GM18907 (cell line): ENCODE data around the gene HELT.
A peak's percentile ranks its signal among the peaks of the same experiment; 100 is the strongest.

Experiments
- ATAC-seq: cut with Tn5 transposase; IDR thresholded peaks from one replicate; pipeline ENCODE4 v1.9.1; 2021; ENCODE audit warnings: mild to moderate bottlenecking, moderate library complexity; ENCODE audit not compliant: unreplicated experiment

The HELT gene

GRCh38 chr4:185003596-185004351 lies 14.5 kb upstream of the HELT start:
- no peak for ATAC-seq

GRCh38 chr4:185004562-185005218 lies 13.6 kb upstream of the HELT start:
- peak; percentile 46 for ATAC-seq

DNA sequence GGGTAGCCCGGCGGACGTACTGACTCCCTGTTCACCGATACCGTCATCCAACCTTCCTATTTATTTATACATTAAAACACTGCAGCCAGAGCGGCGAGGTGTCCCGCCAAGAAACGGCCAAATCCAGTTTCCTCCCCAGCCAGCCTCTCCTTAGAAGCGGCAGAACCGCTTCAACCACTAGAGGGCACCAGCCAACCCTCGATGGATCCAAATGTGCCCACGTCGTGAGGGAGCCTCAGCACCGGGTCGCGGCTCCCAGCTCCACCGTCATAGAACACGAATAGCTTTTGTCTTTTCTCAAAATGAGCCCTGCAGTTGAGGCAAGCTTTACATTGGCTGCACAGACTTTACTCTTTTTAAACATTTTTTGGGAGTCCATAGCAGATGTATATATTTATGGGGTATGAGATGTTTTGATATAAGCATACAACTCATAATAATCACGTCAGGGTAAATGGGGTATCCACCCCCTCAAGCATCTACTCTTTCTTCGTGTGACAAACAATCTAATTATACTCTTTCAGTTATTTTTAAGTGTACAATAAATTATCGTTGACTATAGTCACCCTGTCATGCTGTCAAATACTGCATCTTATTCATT lies 13.0 kb upstream of the HELT start:
- ATAC-seq: peak; percentile 89

DNA sequence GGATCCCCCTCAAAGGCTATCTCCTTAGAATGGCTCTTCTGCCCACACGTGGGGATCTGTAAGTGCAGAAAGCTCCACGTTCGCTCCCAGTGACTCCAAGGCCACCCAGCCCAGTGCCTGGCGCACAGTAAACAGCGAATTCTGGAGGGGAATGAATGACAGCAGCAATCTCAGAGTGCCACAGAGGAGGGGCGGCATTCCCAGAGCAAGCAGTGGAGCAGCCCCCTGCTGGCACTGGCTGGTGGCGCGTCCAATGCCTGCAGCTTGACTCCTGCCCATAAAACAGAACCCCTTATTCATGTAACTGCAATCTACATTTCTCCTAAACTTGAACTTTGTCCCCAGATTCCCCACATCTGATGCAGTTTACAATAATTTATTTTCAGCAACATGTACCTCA lies 6.9 kb upstream of the HELT start:
- no peak for ATAC-seq

DNA sequence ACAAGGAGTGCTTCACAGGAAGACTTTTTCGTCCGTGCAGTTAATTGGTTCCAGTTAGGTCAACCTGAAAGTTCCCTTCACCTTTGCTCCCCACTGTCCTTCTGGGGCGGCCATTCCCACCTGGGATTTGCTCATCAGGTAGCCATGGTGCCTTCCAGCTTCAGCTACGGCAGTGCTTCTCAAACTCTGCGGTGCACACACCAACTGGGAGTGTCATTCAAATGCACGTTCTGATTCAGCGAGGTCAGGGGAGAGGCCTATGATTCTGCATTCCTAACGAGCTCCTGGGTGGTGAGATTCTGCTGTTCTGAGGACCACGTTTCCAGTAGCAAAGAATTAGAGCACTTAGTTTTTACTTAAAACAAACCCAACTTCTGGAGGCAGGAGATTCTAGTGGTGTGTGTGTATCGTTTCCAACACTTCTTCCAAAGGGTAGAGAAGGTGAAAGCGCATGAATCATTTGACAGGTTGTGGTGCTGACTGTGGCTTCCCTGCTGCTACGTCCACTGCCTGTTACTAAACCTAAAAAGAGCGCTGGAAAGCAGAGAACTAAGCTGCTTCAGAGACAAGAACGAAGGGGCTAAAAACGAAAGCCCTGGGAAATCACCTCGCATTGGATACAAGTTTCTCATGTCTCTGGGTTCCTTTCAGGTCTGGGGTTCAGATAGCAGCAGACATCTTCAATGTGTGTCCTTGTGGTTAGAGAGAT lies 4.7 kb upstream of the HELT start:
- ATAC-seq: no peak

GRCh38 chr4:185015108-185015507 lies 3.2 kb upstream of the HELT start:
- no peak for ATAC-seq

- no peak for ATAC-seq
Observed at GRCh38 chr4:185016101-185016940, 2.0 kb upstream of the HELT start.

DNA sequence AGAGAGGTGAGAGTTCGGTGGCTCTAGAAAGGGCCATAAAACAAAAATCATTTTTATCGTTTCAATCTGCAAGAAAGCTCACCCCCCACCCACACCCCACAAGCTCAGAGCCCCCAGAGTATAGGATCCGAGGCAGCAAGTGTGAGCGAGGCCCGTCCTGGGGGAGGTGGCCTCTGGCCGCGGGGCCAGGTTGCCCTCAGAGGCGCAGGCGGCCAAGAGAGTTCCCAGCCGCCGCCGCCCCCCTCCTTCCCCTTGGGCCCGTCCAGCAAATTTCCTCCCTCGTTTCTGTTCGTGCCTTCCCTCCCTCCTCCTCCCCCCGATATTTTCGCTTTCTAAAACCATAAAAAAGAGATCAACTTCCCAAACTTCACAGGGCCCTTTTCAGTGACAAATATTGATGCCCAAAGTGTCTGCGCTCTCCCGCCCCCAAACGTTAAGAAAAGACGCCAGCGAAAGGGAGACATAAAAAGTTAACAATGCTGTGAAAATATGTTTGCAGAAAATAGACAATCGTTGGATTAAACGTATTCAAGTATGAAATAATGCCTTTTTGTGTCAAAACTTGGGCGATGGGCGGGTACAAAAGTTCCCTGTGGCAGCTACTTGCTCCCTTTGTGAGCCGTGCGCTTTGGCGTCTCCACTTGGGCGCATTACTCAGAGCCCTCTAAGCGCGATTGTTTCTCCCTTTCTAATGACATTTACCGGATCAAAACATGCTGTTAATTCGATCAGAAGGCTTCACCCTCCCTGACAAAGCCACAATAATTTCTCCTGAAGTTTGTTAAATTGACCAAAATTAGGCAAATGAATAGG lies 1.1 kb upstream of the HELT start:
- ATAC-seq: no peak

- ATAC-seq: no peak
Observed at GRCh38 chr4:185018834-185019455, 655 bp downstream of the HELT start.

DNA sequence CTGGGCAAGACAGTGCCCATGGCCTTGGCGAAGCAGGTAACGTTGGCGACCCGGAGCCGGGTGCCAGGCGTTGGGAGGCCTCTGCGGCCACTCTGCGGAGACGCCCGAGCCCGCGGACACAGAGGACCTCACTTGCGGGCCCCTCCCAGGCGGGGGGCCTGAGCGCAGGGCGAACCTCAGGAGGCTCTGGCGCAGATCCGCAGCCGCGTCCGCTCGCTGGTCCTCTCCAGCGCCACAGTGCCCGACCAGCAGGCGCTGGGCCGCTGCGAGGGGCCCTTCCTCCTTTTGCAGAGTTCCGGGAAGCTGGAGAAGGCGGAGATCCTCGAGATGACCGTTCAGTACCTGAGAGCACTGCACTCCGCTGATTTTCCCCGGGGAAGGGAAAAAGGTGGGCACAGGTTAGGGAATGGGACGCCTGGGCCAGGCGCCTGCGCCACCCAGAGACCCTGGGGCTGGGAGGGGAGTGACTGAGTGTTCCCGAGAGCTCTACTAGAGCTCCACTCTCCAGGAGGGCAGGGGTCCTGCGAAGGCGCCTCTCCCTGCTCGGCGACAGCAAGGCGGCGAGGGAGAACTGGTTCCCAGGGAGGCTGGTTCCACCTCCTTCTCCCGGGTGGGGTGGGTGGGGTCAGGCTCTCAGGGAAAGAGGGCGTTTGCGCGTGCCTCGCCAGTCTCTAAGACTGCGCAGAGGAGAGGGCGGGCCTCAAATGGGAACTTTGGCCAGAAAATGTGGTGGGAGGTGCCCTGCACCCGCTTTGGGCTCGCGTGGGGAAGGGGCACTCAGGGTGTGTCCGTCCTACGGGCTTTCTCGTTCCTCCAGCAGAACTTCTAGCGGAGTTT lies 1.4 kb downstream of the HELT start:
- ATAC-seq: no peak

DNA sequence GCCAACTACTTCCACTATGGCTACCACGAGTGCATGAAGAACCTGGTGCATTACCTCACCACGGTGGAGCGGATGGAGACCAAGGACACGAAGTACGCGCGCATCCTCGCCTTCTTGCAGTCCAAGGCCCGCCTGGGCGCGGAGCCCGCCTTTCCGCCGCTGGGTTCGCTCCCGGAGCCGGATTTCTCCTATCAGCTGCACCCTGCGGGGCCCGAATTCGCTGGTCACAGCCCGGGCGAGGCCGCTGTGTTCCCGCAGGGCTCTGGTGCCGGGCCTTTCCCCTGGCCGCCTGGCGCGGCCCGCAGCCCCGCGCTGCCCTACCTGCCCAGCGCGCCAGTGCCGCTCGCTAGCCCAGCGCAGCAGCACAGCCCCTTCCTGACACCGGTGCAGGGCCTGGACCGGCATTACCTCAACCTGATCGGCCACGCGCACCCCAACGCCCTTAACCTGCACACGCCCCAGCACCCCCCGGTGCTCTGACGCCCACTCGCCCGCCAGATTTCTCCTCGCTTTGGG lies 2.1 kb downstream of the HELT start:
- no peak for ATAC-seq

DNA sequence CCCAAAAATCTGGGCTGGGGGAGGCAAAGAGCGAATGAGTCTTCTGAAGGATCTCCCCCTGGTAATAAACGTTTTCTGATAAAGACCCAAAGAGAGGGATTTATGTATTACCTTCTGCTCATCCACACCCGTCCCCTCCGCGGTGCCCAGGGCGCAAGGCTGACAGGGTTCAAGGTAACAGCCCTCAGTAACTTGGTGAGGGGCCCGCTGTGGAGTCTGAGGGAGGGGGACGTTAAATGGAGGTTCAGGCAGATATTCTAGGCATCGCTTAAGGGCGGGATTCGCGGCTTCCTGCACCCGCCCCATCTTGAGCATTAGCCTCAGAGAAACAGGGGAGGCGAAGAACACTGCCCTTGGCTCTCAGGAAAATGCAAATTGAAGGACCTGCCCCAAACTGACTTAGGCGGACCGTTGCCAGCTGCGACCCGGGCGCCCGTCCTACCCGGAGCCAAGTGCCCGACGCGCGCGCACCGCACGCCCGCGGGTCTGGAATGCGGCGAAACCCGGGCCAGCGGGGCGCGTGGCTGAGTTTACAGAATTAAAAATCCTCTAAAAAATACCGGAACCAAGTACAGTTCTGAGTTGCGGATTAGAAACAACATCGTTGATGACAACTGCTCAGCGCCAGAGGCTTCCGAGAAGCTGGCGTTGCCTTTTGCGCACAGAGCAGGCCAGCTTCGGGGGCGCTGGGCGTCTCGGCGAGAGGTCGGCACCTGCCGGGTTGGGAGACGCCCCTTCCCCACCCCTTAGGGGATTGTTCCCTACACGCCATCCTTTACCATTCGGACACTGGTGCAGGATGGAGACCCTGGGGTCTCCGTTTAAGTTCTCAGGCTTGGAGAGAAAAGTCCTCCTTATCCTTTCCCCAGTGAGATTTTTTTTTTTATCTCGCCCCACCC lies 2.8 kb downstream of the HELT start:
- no peak for ATAC-seq

- no peak for ATAC-seq
Observed at GRCh38 chr4:185023471-185023870, 5.2 kb downstream of the HELT start.

DNA sequence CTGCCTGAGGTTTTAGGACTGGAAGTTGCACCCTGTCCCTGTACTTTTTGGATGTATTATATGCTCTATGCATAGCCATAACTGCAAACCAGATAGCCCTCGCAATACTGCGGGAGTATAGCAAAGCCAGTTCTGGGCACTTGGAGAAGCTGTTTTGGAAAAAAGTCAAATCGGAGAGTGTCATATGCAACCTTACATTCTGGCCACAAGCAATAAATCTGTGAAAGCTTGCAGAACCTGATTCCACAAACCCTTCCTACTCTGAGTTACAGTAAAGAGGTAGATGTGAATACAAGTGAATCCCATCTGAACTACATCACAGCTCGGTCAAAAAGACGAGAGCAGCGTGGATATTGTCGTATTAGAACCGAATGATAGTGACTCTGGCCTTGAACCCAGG lies 10.3 kb downstream of the HELT start:
- no peak for ATAC-seq

DNA sequence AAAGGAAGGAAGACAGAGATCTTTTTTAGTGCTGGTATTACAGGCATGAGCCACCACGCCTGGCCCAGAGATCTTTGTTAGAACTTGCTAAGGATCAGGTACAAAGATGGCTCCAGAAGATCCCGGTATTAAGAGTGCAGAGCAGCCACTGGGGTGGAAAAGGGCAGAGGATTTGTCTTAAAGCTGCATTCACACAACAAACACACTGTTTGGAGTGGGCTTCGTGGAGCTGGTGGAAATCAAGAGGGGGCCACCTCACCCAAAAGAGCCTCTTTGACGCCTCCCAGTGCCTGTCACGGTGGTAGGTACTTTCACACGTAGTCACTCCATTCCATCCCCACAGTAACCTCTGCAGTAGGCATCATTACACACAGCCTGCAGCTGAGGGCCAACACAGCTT lies 13.3 kb downstream of the HELT start:
- no peak for ATAC-seq

DNA sequence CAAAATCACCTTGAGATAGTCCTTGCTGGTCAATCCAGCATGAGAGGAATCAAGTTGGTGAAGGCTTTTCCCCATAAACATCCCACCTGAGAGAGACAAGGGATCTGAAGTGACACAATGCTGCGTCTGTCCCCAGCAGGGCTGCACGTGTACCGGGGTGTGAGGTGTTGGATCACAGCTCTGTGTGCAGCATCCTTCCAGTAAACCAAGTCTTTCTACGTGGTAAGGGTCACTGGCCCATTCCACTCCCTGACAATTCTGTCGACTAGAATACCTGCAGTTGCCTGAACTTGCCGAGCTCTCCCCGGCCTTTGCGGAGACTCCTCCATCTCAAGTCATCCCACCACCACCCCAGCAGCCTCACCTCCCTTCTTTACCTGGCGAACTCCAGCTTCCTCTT lies 14.8 kb downstream of the HELT start:
- ATAC-seq: no peak

- ATAC-seq: no peak
Observed at GRCh38 chr4:185033950-185034349, 15.7 kb downstream of the HELT start.
